ENCODE data around the gene SLC50A1. TPM values are rescaled to one million over a fixed set of nuclear protein-coding genes. Genes with fewer than 3 reads are reported as not detected.

Gene SLC50A1
- total RNA-seq, 2 donors from 2014 or later = 3.7 to 10.0 TPM

GRCh38 chr1:155104605-155105534 is 30.8 kb upstream of the SLC50A1 start:
- TF ChIP-seq CTCF (IDR thresholded peaks at IDR 0.05) = no peak
- H3K27me3 ChIP-seq = no peaks in the 10 kb centered on the region
- H3K36me3 ChIP-seq = no peaks in the 10 kb centered on the region
- no peak overlapping the region for H3K4me3 ChIP-seq
- no peak overlapping the region for H3K27ac ChIP-seq
- DNase-seq (ENCODE audit: low spot score) = no peak
- H3K4me1 ChIP-seq = peaks cover 0 to 15% of the 10 kb centered on the region in 2 donors
- H3K9me3 ChIP-seq = no peaks in the 10 kb centered on the region

GRCh38 chr1:155105604-155106011 is 30.0 kb upstream of the SLC50A1 start:
- no peak for DNase-seq (ENCODE audit: low spot score)
- H3K4me1 ChIP-seq = peaks cover 0 to 15% of the 10 kb centered on the region in 2 donors
- H3K9me3 ChIP-seq = no peaks in the 10 kb centered on the region
- no peak for TF ChIP-seq CTCF (IDR thresholded peaks at IDR 0.05)
- H3K27ac ChIP-seq = no peak overlapping the region
- no peaks in the 10 kb centered on the region for H3K36me3 ChIP-seq
- H3K27me3 ChIP-seq = no peaks in the 10 kb centered on the region
- H3K4me3 ChIP-seq = no peak overlapping the region

GRCh38 chr1:155106862-155107261 is 28.8 kb upstream of the SLC50A1 start:
- Histone ChIP-seq H3K36me3 (no peaks in the 10 kb centered on the region), H3K27ac (no peak overlapping the region), H3K9me3 (no peaks in the 10 kb centered on the region), H3K4me3 (no peak overlapping the region), H3K27me3 (no peaks in the 10 kb centered on the region), H3K4me1 (peaks cover 0 to 15% of the 10 kb centered on the region in 2 donors)
- DNase-seq (ENCODE audit: low spot score) = no peak
- no peak for TF ChIP-seq CTCF (IDR thresholded peaks at IDR 0.05)

- Histone ChIP-seq H3K4me3 (no peak overlapping the region), H3K27ac (no peak overlapping the region), H3K9me3 (no peaks in the 10 kb centered on the region), H3K36me3 (no peaks in the 10 kb centered on the region), H3K4me1 (peaks cover 0 to 15% of the 10 kb centered on the region in 2 donors), H3K27me3 (no peaks in the 10 kb centered on the region)
- DNase-seq (ENCODE audit: low spot score) = no peak
- TF ChIP-seq CTCF (IDR thresholded peaks at IDR 0.05) = no peak
These were observed 28.1 kb upstream of the SLC50A1 start for GRCh38 chr1:155107309-155108264.

GRCh38 chr1:155108296-155108695 is 27.4 kb upstream of the SLC50A1 start:
- no peak for DNase-seq (ENCODE audit: low spot score)
- H3K9me3 ChIP-seq = no peaks in the 10 kb centered on the region
- no peak overlapping the region for H3K4me3 ChIP-seq
- peaks cover 0 to 15% of the 10 kb centered on the region in 2 donors for H3K4me1 ChIP-seq
- H3K36me3 ChIP-seq = no peaks in the 10 kb centered on the region
- TF ChIP-seq CTCF (IDR thresholded peaks at IDR 0.05) = no peak
- H3K27me3 ChIP-seq = no peaks in the 10 kb centered on the region
- no peak overlapping the region for H3K27ac ChIP-seq

Measured in right atrium auricular region (tissue), 2 donors.